HepG2 (cell line): ENCODE data around the gene MED12L. TPM values are rescaled to one million over a fixed set of nuclear protein-coding genes. Genes with fewer than 3 reads are reported as not detected.

Source experiments
- ATRX ChIP-seq: sonication (generic); formaldehyde crosslinking; IDR thresholded peaks from 2 replicates; pipeline ENCODE4 v1.4.0; 2020; ENCODE audit warnings: missing genetic modification reagents, borderline replicate concordance
- HHEX ChIP-seq: IDR thresholded peaks from 2 replicates; pipeline ENCODE4 v1.6.1; 2016; ENCODE audit warnings: control low read depth
- HOXA9 ChIP-seq: sonication (generic); formaldehyde crosslinking; IDR thresholded peaks from 2 replicates; pipeline ENCODE4 v1.8.1; 2022; ENCODE audit warnings: missing genetic modification reagents, mild to moderate bottlenecking, moderate library complexity, borderline replicate concordance
- IRX3 ChIP-seq: sonication (generic); formaldehyde crosslinking; IDR thresholded peaks from 2 replicates; pipeline ENCODE4 v1.8.1; 2023; ENCODE audit warnings: mild to moderate bottlenecking, low read depth, missing genetic modification reagents, borderline replicate concordance
- MAFG ChIP-seq: sonication (generic); formaldehyde crosslinking; IDR thresholded peaks from 2 replicates; pipeline ENCODE4 v1.5.1; 2020; ENCODE audit warnings: mild to moderate bottlenecking, missing genetic modification reagents
- NFIB ChIP-seq: sonication (generic); formaldehyde crosslinking; IDR thresholded peaks from 2 replicates; pipeline ENCODE4 v1.9.0; 2021; ENCODE audit warnings: missing genetic modification reagents, mild to moderate bottlenecking, borderline replicate concordance
- NFIC ChIP-seq: IDR thresholded peaks from 2 replicates; pipeline ENCODE4 v1.6.1; 2012; ENCODE audit warnings: mild to moderate bottlenecking, low read length, inconsistent platforms
- RARA ChIP-seq: IDR thresholded peaks from 2 replicates; pipeline ENCODE4 v1.6.1; 2016; ENCODE audit warnings: missing genetic modification reagents, missing compliant biosample characterization
- RBM39 ChIP-seq: fragments of 200-400 bp; formaldehyde crosslinking; IDR thresholded peaks from one replicate; pipeline ENCODE4 v1.6.1; 2018; ENCODE audit warnings: antibody characterized with exemption, mild to moderate bottlenecking, low read depth, low read length; ENCODE audit not compliant: poor library complexity, severe bottlenecking
- SIN3B ChIP-seq: fragments of 150-350 bp; IDR thresholded peaks from 2 replicates; pipeline ENCODE4 v1.6.1; 2014; ENCODE audit warnings: low read length
- SIX1 ChIP-seq: sonication (generic); formaldehyde crosslinking; IDR thresholded peaks from 2 replicates; pipeline ENCODE4 v1.4.0; 2020; ENCODE audit warnings: missing genetic modification reagents, borderline replicate concordance
- SMYD3 ChIP-seq: sonication (generic); formaldehyde crosslinking; IDR thresholded peaks from 2 replicates; pipeline ENCODE4 v1.8.1; 2023; ENCODE audit warnings: mild to moderate bottlenecking, missing genetic modification reagents
- SRSF4 ChIP-seq: fragments of 200-400 bp; formaldehyde crosslinking; IDR thresholded peaks from one replicate; pipeline ENCODE4 v1.6.1; 2018; ENCODE audit warnings: mild to moderate bottlenecking, low read depth, low read length, moderate library complexity; ENCODE audit not compliant: poor library complexity, severe bottlenecking
- SRSF9 ChIP-seq: fragments of 200-400 bp; formaldehyde crosslinking; IDR thresholded peaks from 2 replicates; pipeline ENCODE4 v1.6.1; 2018; ENCODE audit warnings: borderline replicate concordance, mild to moderate bottlenecking, low read depth, low read length; ENCODE audit not compliant: insufficient read depth, poor library complexity, severe bottlenecking
- ZFP82 ChIP-seq: sonication (generic); formaldehyde crosslinking; IDR thresholded peaks from 2 replicates; pipeline ENCODE4 v1.5.1; 2020; ENCODE audit warnings: mild to moderate bottlenecking, missing genetic modification reagents, borderline replicate concordance
- ZFX ChIP-seq: sonication (generic); formaldehyde crosslinking; IDR thresholded peaks from 2 replicates; pipeline ENCODE4 v1.4.0; 2020; ENCODE audit warnings: mild to moderate bottlenecking, low read depth, missing genetic modification reagents, moderate library complexity
- ZNF10 ChIP-seq: sonication (generic); formaldehyde crosslinking; IDR thresholded peaks from 2 replicates; pipeline ENCODE4 v1.4.0; 2020; ENCODE audit warnings: mild to moderate bottlenecking, low read depth, missing genetic modification reagents, borderline replicate concordance
- ZNF382 ChIP-seq: sonication (generic); formaldehyde crosslinking; IDR thresholded peaks from 2 replicates; pipeline ENCODE4 v1.5.0; 2020; ENCODE audit warnings: missing genetic modification reagents, mild to moderate bottlenecking, borderline replicate concordance
- ZNF484 ChIP-seq: sonication (generic); formaldehyde crosslinking; IDR thresholded peaks from 2 replicates; pipeline ENCODE4 v1.5.1; 2020; ENCODE audit warnings: mild to moderate bottlenecking, low read depth, missing genetic modification reagents, borderline replicate concordance
- ZNF558 ChIP-seq: sonication (generic); formaldehyde crosslinking; IDR thresholded peaks from 2 replicates; pipeline ENCODE4 v1.9.0; 2022; ENCODE audit warnings: mild to moderate bottlenecking, missing genetic modification reagents, borderline replicate concordance
- ZNF614 ChIP-seq: IDR thresholded peaks from 2 replicates; pipeline ENCODE4 v1.6.1; 2018; ENCODE audit warnings: missing biosample characterization, missing genetic modification reagents, inconsistent platforms, borderline replicate concordance
- ZNF841 ChIP-seq: sonication (generic); formaldehyde crosslinking; IDR thresholded peaks from 2 replicates; pipeline ENCODE4 v1.8.1; 2023; ENCODE audit warnings: missing genetic modification reagents, borderline replicate concordance
- polyA plus RNA-seq, 8 experiments: library from polyadenylated mRNA; depleted of rRNA in 3 of 8; stranded (reverse) in 7 of 8; unstranded in 1 of 8; fragments of >200 nt; fragmentation: Illumina TruSeq in 4 of 8; extraction: Trizol in 4 of 8; gene quantifications; 2 replicates each; pipeline versions ENCODE4 v1.2.1 to v1.2.3, GENCODE V29; 2011 to 2016; ENCODE audit warnings: low read depth in 4 of 8, missing spikeins in 1 of 8, mixed read lengths in 1 of 8; ENCODE audit not compliant: insufficient read depth in 1 of 8
- total RNA-seq, 5 experiments: library from RNA; depleted of rRNA; stranded (reverse); fragments of >200 nt; fragmentation: Illumina TruSeq; extraction: Trizol; gene quantifications; 2 replicates each; pipeline ENCODE4 v1.2.3, GENCODE V29; 2016; ENCODE audit warnings: low read depth in 1 of 5
- TF ChIP-seq, protein P1 (sequence below): sonication (generic); formaldehyde crosslinking; IDR thresholded peaks from 2 replicates; pipeline ENCODE4 v1.5.0; 2020; ENCODE audit warnings: missing genetic modification reagents
- TF ChIP-seq, protein P2 (sequence below): sonication (generic); formaldehyde crosslinking; IDR thresholded peaks from 2 replicates; pipeline ENCODE4 v1.5.0; 2020; ENCODE audit warnings: mild to moderate bottlenecking, missing genetic modification reagents, moderate library complexity
- TF ChIP-seq, protein P3 (sequence below): sonication (generic); formaldehyde crosslinking; IDR thresholded peaks from 2 replicates; pipeline ENCODE4 v1.4.0; 2020; ENCODE audit warnings: mild to moderate bottlenecking, missing genetic modification reagents
- TF ChIP-seq, protein P4 (sequence below): sonication (generic); formaldehyde crosslinking; IDR thresholded peaks from 2 replicates; pipeline ENCODE4 v1.5.0; 2020; ENCODE audit warnings: missing genetic modification reagents

Gene MED12L
- total and polyA plus RNA-seq, 2 of the 13 experiments (the other 11 are each of a cell fraction or from before 2014, with no cell fraction given) = 0.07 to 0.64 TPM

DNA sequence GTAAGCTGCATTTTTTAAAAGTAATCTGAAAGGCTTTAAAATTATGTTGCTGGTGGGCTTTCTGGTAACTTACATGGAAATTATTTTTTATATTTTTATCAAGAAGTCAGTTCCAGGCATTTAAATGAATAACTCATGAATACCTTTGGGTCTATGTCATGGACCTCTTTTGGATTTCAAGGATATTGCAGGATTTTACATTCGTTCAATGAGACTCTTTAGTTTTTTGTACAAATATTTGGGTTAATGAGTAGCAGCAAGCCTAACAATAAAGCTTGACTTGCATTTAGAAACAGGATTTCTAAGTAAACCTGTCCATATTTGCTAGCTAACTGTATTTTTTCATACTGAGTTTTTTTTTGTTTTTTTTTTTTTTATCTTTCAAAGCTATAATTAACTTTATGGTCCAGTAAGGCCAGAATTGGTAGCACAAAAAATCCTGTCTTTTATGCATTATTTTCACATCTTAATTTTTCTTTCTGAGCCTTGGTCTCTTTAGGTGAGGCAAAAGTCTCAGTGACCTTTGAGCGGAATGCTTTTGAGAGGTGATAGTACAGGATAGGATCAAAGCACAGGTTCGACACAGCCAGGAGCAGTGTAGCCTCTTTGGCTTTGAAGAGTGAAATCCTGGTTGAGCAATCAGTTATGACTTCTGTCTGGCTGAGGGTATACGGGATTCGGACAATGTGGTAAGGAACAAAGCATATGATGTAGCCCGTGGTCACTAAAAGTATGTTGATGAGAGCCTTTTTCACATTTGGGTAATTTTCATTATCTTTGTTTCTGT lies 112.7 kb downstream of the MED12L start (continued):
- TF ChIP-seq SMYD3 (CRISPR knock-in tag) (0 out of 2 replicates have a peak, but pooled peaks have one; percentile 53), ZFX (CRISPR knock-in tag) (no peak), RARA (CRISPR knock-in tag) (peak; percentile 91), ZNF10 (CRISPR knock-in tag) (no peak), ATRX (no peak), IRX3 (no peak), HHEX (CRISPR knock-in tag) (peak; percentile 86), RBM39 (no peak), NFIB (no peak), SIX1 (CRISPR knock-in tag) (peak; percentile 73), ZNF484 (CRISPR knock-in tag) (no peak), NFIC (peak; percentile 97), ZNF382 (CRISPR knock-in tag) (no peak), ZNF841 (CRISPR knock-in tag) (no peak), SRSF9 (no peak), ZNF614 (CRISPR knock-in tag) (peak; percentile 95), MAFG (CRISPR knock-in tag) (no peak), HOXA9 (CRISPR knock-in tag) (no peak), SIN3B (no peak), SRSF4 (no peak), ZFP82 (CRISPR knock-in tag) (no peak), ZNF558 (CRISPR knock-in tag) (no peak)
- TF ChIP-seq, protein P1, sequence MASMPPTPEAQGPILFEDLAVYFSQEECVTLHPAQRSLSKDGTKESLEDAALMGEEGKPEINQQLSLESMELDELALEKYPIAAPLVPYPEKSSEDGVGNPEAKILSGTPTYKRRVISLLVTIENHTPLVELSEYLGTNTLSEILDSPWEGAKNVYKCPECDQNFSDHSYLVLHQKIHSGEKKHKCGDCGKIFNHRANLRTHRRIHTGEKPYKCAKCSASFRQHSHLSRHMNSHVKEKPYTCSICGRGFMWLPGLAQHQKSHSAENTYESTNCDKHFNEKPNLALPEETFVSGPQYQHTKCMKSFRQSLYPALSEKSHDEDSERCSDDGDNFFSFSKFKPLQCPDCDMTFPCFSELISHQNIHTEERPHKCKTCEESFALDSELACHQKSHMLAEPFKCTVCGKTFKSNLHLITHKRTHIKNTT (CRISPR knock-in tag) = no peak
- TF ChIP-seq, protein P2, sequence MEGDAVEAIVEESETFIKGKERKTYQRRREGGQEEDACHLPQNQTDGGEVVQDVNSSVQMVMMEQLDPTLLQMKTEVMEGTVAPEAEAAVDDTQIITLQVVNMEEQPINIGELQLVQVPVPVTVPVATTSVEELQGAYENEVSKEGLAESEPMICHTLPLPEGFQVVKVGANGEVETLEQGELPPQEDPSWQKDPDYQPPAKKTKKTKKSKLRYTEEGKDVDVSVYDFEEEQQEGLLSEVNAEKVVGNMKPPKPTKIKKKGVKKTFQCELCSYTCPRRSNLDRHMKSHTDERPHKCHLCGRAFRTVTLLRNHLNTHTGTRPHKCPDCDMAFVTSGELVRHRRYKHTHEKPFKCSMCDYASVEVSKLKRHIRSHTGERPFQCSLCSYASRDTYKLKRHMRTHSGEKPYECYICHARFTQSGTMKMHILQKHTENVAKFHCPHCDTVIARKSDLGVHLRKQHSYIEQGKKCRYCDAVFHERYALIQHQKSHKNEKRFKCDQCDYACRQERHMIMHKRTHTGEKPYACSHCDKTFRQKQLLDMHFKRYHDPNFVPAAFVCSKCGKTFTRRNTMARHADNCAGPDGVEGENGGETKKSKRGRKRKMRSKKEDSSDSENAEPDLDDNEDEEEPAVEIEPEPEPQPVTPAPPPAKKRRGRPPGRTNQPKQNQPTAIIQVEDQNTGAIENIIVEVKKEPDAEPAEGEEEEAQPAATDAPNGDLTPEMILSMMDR (CRISPR knock-in tag) = no peak
- TF ChIP-seq, protein P3, sequence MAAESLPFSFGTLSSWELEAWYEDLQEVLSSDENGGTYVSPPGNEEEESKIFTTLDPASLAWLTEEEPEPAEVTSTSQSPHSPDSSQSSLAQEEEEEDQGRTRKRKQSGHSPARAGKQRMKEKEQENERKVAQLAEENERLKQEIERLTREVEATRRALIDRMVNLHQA (CRISPR knock-in tag) = peak; percentile 84; the same call in 1 of the 2 replicates
- TF ChIP-seq, protein P4, sequence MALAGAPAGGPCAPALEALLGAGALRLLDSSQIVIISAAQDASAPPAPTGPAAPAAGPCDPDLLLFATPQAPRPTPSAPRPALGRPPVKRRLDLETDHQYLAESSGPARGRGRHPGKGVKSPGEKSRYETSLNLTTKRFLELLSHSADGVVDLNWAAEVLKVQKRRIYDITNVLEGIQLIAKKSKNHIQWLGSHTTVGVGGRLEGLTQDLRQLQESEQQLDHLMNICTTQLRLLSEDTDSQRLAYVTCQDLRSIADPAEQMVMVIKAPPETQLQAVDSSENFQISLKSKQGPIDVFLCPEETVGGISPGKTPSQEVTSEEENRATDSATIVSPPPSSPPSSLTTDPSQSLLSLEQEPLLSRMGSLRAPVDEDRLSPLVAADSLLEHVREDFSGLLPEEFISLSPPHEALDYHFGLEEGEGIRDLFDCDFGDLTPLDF (CRISPR knock-in tag) = no peak
